Spleen (tissue), 7 donors: ENCODE data around the gene GSS.

Experiments
- CTCF ChIP-seq, 11 experiments: fragments of 200-600 bp in 7 of 11; fragments of 450-650 bp in 4 of 11; sonication (generic) in 4 of 11; IDR thresholded peaks in 8 of 11; conservative IDR thresholded peaks in 3 of 11; 1 replicate in 7 of 11; 2 replicates in 4 of 11; pipeline versions ENCODE4 v1.4.0 to v1.8.0; 2016 to 2021; ENCODE audit warnings: antibody characterized with exemption in 11 of 11, inconsistent platforms in 4 of 11, mild to moderate bottlenecking in 1 of 11
- POLR2A ChIP-seq, 3 donors: fragments of 450-650 bp; IDR thresholded peaks; one replicate each; pipeline ENCODE4 v1.5.1; 2017; ENCODE audit warnings: antibody characterized with exemption in 3 of 3, mild to moderate bottlenecking in 1 of 3
- POLR2AphosphoS5 ChIP-seq, 3 donors: sonication (generic); formaldehyde crosslinking; IDR thresholded peaks; one replicate each; pipeline ENCODE4 v1.5.1; 2017; ENCODE audit warnings: antibody characterized with exemption in 3 of 3
- donor health status: DM: no; HTN: no; CAD: no; lungs with moderate emphysema.
- donor health status: DM: no; HTN: no; CAD: no.
- donor health status: DM: no; HTN: no; CAD: no.

- TF ChIP-seq CTCF (IDR thresholded peaks at IDR 0.05 in 8 of 11, conservative IDR thresholded peaks at IDR 0.05 in 3 of 11) (no peak), POLR2AphosphoS5 (IDR thresholded peaks at IDR 0.05) (no peak), POLR2A (IDR thresholded peaks at IDR 0.05) (no peak)
Measured at GRCh38 chr20:34928411-34928810, 27.2 kb downstream of the GSS start.
